Bone marrow (tissue), 2 donors: Measurements from ENCODE around the gene RRAD.
A peak's percentile ranks its signal among the peaks of the same experiment; 100 is the strongest.
"Not testable (repeated sequence)": the region's sequence is repeated elsewhere in the genome, so short reads cannot be mapped to it uniquely, and the experiment has no call there.

Experiments used
- DNase-seq, 2 donors: peaks; one replicate each; lab custom pipeline; 2025; lab: John Stamatoyannopoulos, UW

The RRAD gene

GRCh38 chr16:66900721-66901441, 24.5 kb downstream of the RRAD start:
- no peak for DNase-seq

DNA sequence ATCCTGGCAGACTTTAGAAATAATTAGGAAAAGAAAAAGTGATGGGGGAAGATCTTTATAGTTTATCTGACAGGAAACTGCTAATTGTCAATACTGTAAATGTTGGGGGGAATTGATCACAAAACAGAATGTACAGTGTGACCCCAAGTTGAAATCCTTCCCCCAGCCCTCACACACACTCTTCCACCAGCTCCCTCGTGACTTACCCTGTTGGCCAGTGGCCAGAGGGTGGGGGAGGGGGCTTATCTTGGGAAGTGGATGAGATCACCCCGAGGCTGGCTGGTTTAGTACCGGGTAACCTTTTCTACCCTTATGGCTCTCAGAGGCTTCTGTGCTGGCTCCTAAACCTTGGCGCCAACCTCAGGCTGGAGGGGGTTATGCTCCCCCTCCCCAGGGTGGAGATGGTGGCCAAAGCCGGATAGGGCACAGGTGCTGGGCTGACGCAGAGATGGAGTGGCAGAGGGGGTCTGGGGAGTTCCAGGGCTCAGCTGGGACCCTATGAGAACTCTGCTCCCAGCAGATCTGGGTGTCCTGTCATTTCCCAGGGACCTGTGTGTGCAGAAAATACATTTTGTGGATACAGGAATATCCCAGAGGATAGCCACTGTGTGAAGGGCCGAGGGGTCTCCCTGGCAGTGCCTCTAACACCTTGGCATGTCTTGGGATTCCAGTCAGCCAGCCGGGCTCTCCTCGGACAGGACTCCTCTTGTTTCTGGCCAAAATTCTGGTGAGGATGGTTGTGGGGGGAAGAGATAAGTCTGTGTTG, 25.2 kb downstream of the RRAD start:
- DNase-seq = no peak

GRCh38 chr16:66899310-66899944, 25.9 kb downstream of the RRAD start:
- DNase-seq = no peak

GRCh38 chr16:66898933-66899309, 26.4 kb downstream of the RRAD start:
- DNase-seq = no peak

GRCh38 chr16:66898207-66898606, 27.1 kb downstream of the RRAD start:
- no peak for DNase-seq

GRCh38 chr16:66896682-66897081, 28.7 kb downstream of the RRAD start:
- not testable (repeated sequence) for DNase-seq

- DNase-seq = no peak
Observed at GRCh38 chr16:66895999-66896398, 29.3 kb downstream of the RRAD start.

DNA sequence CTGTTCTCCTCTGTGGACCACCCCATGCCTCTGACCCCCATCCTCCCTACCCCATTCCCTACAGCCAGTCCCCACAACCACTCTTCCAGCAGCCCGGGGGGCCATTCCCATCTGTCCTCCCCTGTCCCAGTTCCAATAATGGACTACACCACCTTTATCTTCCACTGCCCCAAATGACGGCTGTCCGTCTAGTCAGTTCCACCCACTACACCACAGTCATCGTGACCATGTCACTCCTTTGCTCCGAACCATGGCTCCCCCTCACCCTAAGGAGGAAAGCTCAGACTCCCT, 29.7 kb downstream of the RRAD start:
- DNase-seq = no peak

GRCh38 chr16:66894948-66895688, 30.2 kb downstream of the RRAD start:
- peak; percentile 39 to 41 for DNase-seq

- no peak for DNase-seq
Observed at GRCh38 chr16:66894055-66894454, 31.3 kb downstream of the RRAD start.

- no peak for DNase-seq
Observed at GRCh38 chr16:66891797-66892196, 33.5 kb downstream of the RRAD start.

- no peak for DNase-seq
Observed at GRCh38 chr16:66891360-66891759, 34.0 kb downstream of the RRAD start.

- DNase-seq = no peak
Observed at GRCh38 chr16:66890799-66891198, 34.5 kb downstream of the RRAD start.

DNA sequence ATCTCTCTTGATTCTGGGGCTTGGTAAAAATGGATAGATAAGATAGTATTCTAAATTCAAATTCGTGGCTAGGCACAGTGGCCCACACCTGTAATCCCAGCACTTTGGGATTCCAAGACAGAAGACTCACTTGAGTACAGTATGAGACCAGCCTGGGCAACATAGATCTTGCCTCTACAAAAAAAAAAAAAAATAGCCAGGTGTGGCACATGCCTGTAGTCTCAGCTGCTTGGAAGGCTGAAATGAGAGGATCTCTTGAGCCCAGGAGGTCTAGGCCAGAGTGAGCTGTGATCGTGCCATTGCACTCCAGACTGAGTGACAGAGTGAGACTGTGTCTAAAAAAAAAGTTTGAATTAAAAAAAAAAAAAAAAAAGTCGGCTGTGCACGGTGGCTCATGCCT, 35.7 kb downstream of the RRAD start:
- DNase-seq = no peak

DNA sequence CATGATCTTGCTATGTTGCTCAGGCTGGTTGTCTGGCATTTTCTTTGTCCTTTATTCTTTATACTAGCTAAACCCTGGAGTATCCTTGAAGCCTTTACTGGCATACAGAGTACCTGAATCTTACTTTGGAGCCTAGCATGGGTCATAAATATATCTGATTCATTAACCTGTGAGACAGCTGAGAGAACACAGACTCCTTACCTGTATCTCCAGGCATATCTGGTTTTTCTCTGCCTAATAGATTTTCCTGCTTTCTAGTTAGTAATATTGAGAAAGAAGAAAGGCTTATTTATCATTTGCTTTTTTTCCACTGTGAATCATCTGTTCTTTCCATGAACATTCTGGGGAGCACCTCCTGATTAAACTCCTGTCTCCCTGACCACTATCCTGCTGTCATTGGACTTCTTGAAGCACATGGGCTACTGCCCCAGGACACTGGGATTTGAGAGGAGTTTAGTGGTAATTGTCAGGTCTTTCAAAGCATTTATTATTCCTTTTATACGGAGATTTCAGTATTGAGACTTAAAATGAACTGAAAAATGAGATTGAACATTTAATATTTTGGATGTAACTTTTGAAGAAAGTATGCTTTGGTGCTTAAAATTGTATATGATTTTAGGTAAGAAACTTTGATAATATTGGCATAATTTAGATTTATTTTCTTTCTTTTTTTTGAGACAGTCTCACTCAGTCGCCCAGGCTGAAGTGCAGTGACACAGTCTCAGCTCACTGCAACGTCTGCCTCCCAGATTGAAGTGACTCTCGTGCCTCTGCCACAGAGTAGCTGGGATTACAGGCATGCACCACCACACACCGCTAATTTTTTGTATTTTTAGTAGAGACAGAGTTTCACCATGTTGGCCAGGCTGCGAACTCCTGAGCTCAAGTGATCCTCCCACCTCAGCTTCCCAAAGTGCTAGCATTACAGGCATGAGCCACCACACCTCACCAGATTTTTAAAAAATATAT, 36.4 kb downstream of the RRAD start:
- DNase-seq = no peak

DNA sequence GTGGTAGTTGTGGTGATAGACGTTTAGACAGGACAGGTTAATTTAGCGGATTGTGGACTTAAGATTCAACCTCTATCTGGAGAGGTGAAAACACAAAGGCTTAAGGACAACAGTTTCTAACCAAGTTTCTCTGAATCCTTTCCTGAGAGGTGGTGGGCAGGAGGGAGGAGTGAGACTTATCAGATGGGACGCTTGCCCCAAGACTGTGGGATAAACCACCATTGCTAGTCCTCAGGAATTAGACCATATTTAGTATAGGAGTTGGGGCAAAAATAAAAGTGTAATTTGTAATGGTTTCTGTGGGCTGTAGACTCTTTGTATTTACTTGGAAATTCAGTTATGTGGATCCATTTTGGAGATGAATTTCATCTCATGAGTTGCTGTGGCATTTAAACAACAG, 38.4 kb downstream of the RRAD start:
- no peak for DNase-seq

DNA sequence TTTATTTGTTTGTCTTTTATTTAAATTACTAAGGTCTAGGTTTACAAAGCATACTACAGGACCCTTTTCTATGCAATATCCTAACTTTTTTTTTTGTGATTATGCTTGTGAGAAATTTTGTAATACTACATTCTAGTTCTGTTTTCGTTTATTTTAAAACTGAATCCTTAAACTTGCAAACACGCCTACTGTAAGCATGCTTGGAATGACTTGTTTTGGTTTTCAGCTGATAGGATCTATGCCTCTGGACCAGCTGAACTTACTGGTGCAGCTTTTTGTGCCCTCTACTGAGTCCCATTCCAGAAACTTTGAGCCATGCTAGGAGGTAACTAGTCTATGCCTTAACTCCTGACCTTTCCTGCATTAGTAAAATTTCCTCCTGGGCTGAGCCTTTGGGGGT, 39.0 kb downstream of the RRAD start:
- DNase-seq = no peak

- DNase-seq = no peak
Observed at GRCh38 chr16:66885491-66885890, 39.8 kb downstream of the RRAD start.

- DNase-seq = no peak
Observed at GRCh38 chr16:66882702-66883101, 42.6 kb downstream of the RRAD start.

DNA sequence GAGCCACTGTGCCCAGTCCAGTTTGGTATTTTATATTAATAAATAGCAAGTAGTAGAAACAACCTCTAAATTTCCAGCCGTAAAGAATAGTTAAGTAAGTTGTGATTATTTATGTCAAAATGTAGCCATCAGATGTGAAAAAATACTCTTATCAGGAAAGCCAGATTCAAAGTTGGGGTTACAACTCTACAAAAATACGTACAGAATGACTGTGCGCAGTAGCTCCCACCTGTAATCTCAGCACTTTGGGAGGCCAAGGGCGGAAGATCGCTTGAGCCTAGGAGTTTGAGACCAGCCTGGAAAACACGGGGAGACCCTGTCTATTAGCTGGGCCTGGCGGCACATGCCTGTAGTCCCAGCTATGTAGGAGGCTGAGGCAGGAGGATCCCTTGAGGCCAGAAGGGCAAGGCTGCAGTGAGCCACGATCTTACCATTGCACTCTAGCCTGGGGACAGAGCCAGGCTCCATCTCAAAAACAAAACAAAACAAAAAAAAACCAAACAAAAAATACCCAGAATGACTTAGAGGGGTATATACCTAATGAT, 43.3 kb downstream of the RRAD start:
- DNase-seq = no peak

DNA sequence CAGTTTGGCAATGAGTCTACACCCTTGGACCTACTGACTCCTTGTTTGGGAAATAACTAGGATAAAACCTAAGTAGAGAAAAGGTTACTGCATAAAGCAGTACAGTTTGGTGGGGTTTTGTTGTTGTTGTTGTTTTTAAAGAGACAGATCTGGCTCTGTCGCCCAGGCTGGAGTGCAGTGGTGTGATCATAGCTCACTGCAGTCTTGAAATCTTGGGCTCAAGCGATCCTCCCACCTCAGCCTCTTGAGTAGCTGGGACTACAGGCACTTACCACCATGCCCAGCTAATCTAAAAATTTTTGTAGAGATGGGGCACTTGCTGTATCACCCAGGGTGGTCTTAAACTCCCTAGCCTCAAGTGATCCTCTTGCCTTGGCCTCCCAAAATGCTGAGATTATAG, 43.8 kb downstream of the RRAD start:
- no peak for DNase-seq
